GM23338 (cell line): Measurements from ENCODE around the gene DDRGK1. TPM values are rescaled to one million over a fixed set of nuclear protein-coding genes. Genes with fewer than 3 reads are reported as not detected.

ENCODE experiments used
- ATAC-seq: fragments of 200-7000 bp; cut with Tn5 transposase; 3 replicates; pipeline ENCODE4 v1.9.1; 2020
- DNase-seq: peaks from one replicate; pipeline ENCODE4 v3.0.0-alpha.2; 2015; ENCODE audit warnings: low spot score
- H2AFZ ChIP-seq: fragments of 200-600 bp; sonication (generic); 2 replicates; pipeline ENCODE4 v1.8.0; 2016; ENCODE audit warnings: antibody characterized with exemption, mild to moderate bottlenecking, moderate library complexity
- H3F3A ChIP-seq: fragments of 200-600 bp; sonication (generic); replicated peaks from 2 replicates; pipeline ENCODE4 v1.8.0; 2017; ENCODE audit warnings: antibody characterized with exemption, mixed run types, low read depth
- H3K27ac ChIP-seq: fragments of 200-600 bp; sonication (generic); 2 replicates; pipeline ENCODE4 v1.6.1; 2016; ENCODE audit warnings: low read depth
- H3K27me3 ChIP-seq: fragments of 200-600 bp; sonication (generic); 2 replicates; pipeline ENCODE4 v1.8.0; 2016; ENCODE audit warnings: mild to moderate bottlenecking, mixed run types, moderate library complexity; ENCODE audit not compliant: insufficient read depth
- H3K36me3 ChIP-seq: fragments of 200-600 bp; sonication (generic); 2 replicates; pipeline ENCODE4 v1.8.0; 2016; ENCODE audit warnings: mild to moderate bottlenecking; ENCODE audit not compliant: insufficient read depth
- H3K4me1 ChIP-seq: fragments of 200-600 bp; sonication (generic); 2 replicates; pipeline ENCODE4 v1.8.0; 2016; ENCODE audit warnings: mild to moderate bottlenecking, moderate library complexity; ENCODE audit not compliant: insufficient read depth
- H3K4me2 ChIP-seq: fragments of 200-600 bp; sonication (generic); 2 replicates; pipeline ENCODE4 v1.7.1; 2017; ENCODE audit warnings: mixed run types
- H3K4me3 ChIP-seq: fragments of 200-600 bp; sonication (generic); 2 replicates; pipeline ENCODE4 v1.6.1; 2016; ENCODE audit warnings: mixed run types
- H3K79me2 ChIP-seq: fragments of 200-600 bp; sonication (generic); replicated peaks from 2 replicates; pipeline ENCODE4 v1.8.0; 2017; ENCODE audit warnings: mild to moderate bottlenecking; ENCODE audit not compliant: insufficient read depth
- H3K9me2 ChIP-seq: fragments of 200-600 bp; sonication (generic); 2 replicates; pipeline ENCODE4 v1.8.0; 2017; ENCODE audit not compliant: insufficient read depth
- H4K20me1 ChIP-seq: fragments of 200-600 bp; sonication (generic); replicated peaks from 2 replicates; pipeline ENCODE4 v1.8.0; 2017; ENCODE audit warnings: mild to moderate bottlenecking; ENCODE audit not compliant: insufficient read depth
- H3K27ac Mint-ChIP-seq: 2 replicates; pipeline ENCODE4 v1.8.0; 2020; ENCODE audit warnings: inconsistent platforms, mild to moderate bottlenecking, moderate library complexity, mixed read lengths
- H3K27me3 Mint-ChIP-seq: 3 replicates; pipeline ENCODE4 v1.8.0; 2022; ENCODE audit warnings: low read depth, mild to moderate bottlenecking, moderate library complexity, mixed read lengths, inconsistent platforms; ENCODE audit not compliant: insufficient read depth, poor library complexity
- H3K36me3 Mint-ChIP-seq: 3 replicates; pipeline ENCODE4 v1.8.0; 2021; ENCODE audit warnings: low read depth, mild to moderate bottlenecking, inconsistent platforms, moderate library complexity, mixed read lengths
- H3K4me1 Mint-ChIP-seq: 3 replicates; pipeline ENCODE4 v1.8.0; 2020; ENCODE audit warnings: mild to moderate bottlenecking, inconsistent platforms, mixed read lengths
- H3K4me3 Mint-ChIP-seq: 3 replicates; pipeline ENCODE4 v1.8.0; 2021; ENCODE audit warnings: moderate library complexity, mild to moderate bottlenecking, inconsistent platforms, mixed read lengths
- H3K9me3 Mint-ChIP-seq: 3 replicates; pipeline ENCODE4 v1.8.0; 2020; ENCODE audit warnings: moderate library complexity, mild to moderate bottlenecking, inconsistent platforms, mixed read lengths
- POLR2AphosphoS5 ChIP-seq: IDR thresholded peaks from 2 replicates; pipeline ENCODE4 v1.6.1; 2016; ENCODE audit warnings: antibody characterized with exemption, low read depth
- ZNF331 ChIP-seq: fragments of 250-450 bp; sonication (Bioruptor Pico); IDR thresholded peaks from 2 replicates; pipeline ENCODE4 v1.5.0; 2020; ENCODE audit warnings: low read depth, mild to moderate bottlenecking, moderate library complexity
- ZNF462 ChIP-seq: fragments of 250-450 bp; sonication (Bioruptor Pico); IDR thresholded peaks from 2 replicates; pipeline ENCODE4 v1.5.0; 2020; ENCODE audit warnings: mild to moderate bottlenecking, moderate library complexity
- polyA plus RNA-seq: library from polyadenylated mRNA; unstranded; fragments of >200 nt; fragmentation: Nextera tagmentation; extraction: Ambion mirVana; gene quantifications from 2 replicates; pipeline ENCODE4 v1.2.1, GENCODE V29; 2016
- total RNA-seq: library from RNA; depleted of rRNA; stranded (reverse); fragments of >200 nt; shearing (Covaris generic); gene quantifications from 2 replicates; pipeline ENCODE4 v1.2.3, GENCODE V29; 2014
- TF ChIP-seq, protein P1 (sequence below): IDR thresholded peaks from 2 replicates; pipeline ENCODE4 v1.6.1; 2016; ENCODE audit warnings: antibody characterized with exemption

The DDRGK1 gene
- total and polyA plus RNA-seq, 2 experiments from 2014 or later = 44.0 to 45.5 TPM

- H3K36me3 ChIP-seq = no peaks in the 10 kb centered on the region
- peak within 1 kb of the TSS; percentile 94 for H2AFZ ChIP-seq
- no peaks in the 10 kb centered on the region for H3F3A ChIP-seq
- no peaks in the 10 kb centered on the region for H3K9me2 ChIP-seq
- H3K4me3 Mint-ChIP-seq = peak within 1 kb of the TSS; percentile 86
- peaks cover 17% of the 10 kb centered on the region for H3K36me3 Mint-ChIP-seq
- no peak within 1 kb of the TSS; the same call in 1 of the 2 replicates for H3K27ac ChIP-seq
- no peaks in the 10 kb centered on the region for H3K9me3 Mint-ChIP-seq
- ATAC-seq (peak; percentile 72), DNase-seq (peak; percentile 74)
- H3K4me1 ChIP-seq = 0 out of 2 replicates have a peak, but pooled peaks cover 10% of the 10 kb centered on the region
- peak within 1 kb of the TSS; percentile 97 for H3K4me3 ChIP-seq
- H3K79me2 ChIP-seq = peaks cover 28% of the 10 kb centered on the region
- TF ChIP-seq ZNF331 = no peak
- TF ChIP-seq ZNF462 (CRISPR knock-in tag) = no peak
- TF ChIP-seq, protein P1, sequence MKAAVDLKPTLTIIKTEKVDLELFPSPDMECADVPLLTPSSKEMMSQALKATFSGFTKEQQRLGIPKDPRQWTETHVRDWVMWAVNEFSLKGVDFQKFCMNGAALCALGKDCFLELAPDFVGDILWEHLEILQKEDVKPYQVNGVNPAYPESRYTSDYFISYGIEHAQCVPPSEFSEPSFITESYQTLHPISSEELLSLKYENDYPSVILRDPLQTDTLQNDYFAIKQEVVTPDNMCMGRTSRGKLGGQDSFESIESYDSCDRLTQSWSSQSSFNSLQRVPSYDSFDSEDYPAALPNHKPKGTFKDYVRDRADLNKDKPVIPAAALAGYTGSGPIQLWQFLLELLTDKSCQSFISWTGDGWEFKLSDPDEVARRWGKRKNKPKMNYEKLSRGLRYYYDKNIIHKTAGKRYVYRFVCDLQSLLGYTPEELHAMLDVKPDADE = peak; percentile 59; the same call in 1 of the 2 replicates
- TF ChIP-seq POLR2AphosphoS5 = peak; percentile 83
- H3K27ac Mint-ChIP-seq = peak within 1 kb of the TSS; percentile 90
- peaks cover 10% of the 10 kb centered on the region for H3K27me3 Mint-ChIP-seq
- H4K20me1 ChIP-seq = peaks cover 9% of the 10 kb centered on the region; the same call in 1 of the 2 replicates
- H3K27me3 ChIP-seq = no peaks in the 10 kb centered on the region
- peak within 1 kb of the TSS; percentile 99 for H3K4me2 ChIP-seq
- H3K4me1 Mint-ChIP-seq = peaks cover 6% of the 10 kb centered on the region; the same call in 1 of the 3 replicates
Measured at GRCh38 chr20:3209257-3209945, 4.9 kb upstream of the DDRGK1 start, which contains the start of gene ITPA. Gene ITPA (plus strand): TSS chr20:3209498. CDS start chr20:3209552, 54 bp downstream.
